ENCODE results near the gene CFAP299.

DNA sequence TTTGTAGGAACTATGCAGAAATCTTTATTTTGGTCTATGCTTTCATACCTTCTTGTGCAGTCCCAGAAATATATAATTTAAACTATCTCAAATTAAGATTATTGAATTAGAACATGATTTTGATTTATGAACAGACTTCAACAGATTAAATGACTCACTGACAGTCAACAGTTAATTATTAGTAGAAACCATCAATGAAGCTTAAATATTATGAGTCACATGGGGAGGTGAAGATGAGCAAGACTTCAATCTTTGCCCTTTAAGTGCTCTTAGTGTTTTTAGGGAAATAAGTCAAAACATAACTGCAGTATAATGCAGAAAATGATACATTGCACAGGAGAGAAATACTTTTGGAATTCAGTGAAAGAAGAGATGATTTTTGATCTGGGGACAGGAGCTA lies 613.5 kb downstream of the CFAP299 start:
- TF ChIP-seq ZNF431 (CRISPR knock-in tag; IDR thresholded peaks at IDR 0.05; ENCODE audit: borderline replicate concordance, low read depth): no peak
- TF ChIP-seq, protein P1, sequence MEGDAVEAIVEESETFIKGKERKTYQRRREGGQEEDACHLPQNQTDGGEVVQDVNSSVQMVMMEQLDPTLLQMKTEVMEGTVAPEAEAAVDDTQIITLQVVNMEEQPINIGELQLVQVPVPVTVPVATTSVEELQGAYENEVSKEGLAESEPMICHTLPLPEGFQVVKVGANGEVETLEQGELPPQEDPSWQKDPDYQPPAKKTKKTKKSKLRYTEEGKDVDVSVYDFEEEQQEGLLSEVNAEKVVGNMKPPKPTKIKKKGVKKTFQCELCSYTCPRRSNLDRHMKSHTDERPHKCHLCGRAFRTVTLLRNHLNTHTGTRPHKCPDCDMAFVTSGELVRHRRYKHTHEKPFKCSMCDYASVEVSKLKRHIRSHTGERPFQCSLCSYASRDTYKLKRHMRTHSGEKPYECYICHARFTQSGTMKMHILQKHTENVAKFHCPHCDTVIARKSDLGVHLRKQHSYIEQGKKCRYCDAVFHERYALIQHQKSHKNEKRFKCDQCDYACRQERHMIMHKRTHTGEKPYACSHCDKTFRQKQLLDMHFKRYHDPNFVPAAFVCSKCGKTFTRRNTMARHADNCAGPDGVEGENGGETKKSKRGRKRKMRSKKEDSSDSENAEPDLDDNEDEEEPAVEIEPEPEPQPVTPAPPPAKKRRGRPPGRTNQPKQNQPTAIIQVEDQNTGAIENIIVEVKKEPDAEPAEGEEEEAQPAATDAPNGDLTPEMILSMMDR (CRISPR knock-in tag; IDR thresholded peaks at IDR 0.05): no peak
- TF ChIP-seq NFE2 (CRISPR knock-in tag; IDR thresholded peaks at IDR 0.05): no peak
- no peak for TF ChIP-seq MAFK (conservative IDR thresholded peaks at IDR 0.05 in 1 of 2, IDR thresholded peaks at IDR 0.05 in 1 of 2; ENCODE audit: low read length in 2 of 2)
- TF ChIP-seq ZNF263 (CRISPR knock-in tag; IDR thresholded peaks at IDR 0.05): no peak
- TF ChIP-seq TCF7L2 (IDR thresholded peaks at IDR 0.05; ENCODE audit: low read depth, low read length): no peak
- no peak for TF ChIP-seq RAD21 (CRISPR knock-in tag; IDR thresholded peaks at IDR 0.05)
- TF ChIP-seq CHCHD3 (CRISPR knock-in tag; IDR thresholded peaks at IDR 0.05): no peak
- TF ChIP-seq ZNF274 (CRISPR knock-in tag; IDR thresholded peaks at IDR 0.05): no peak
- TF ChIP-seq ZSCAN30 (CRISPR knock-in tag; IDR thresholded peaks at IDR 0.05): no peak

Data from HepG2 (cell line).